Kidney epithelial cell (primary cell): ENCODE data around the gene BMPR1B. TPM values are rescaled to one million over a fixed set of nuclear protein-coding genes. Genes with fewer than 3 reads are reported as not detected.
"Not testable (repeated sequence)": the region's sequence is repeated elsewhere in the genome, so short reads cannot be mapped to it uniquely, and the experiment has no call there.

Experiments
- DNase-seq: peaks from one replicate; pipeline ENCODE4 v3.0.0-alpha.2; 2010; ENCODE audit warnings: low read depth
- H3K27me3 ChIP-seq: 2 replicates; pipeline ENCODE4 v1.6.0; 2011; ENCODE audit warnings: low read length; ENCODE audit not compliant: control insufficient read depth, insufficient read depth
- H3K36me3 ChIP-seq: 2 replicates; pipeline ENCODE4 v1.5.1; 2011; ENCODE audit warnings: low read length; ENCODE audit not compliant: control insufficient read depth, insufficient read depth
- H3K4me3 ChIP-seq: 2 replicates; pipeline ENCODE4 v1.5.1; 2011; ENCODE audit warnings: low read depth, mild to moderate bottlenecking, control low read depth, low read length
- total RNA-seq: library from RNA; depleted of rRNA; stranded (reverse); fragments of >200 nt; gene quantifications from 2 replicates; pipeline ENCODE4 v1.2.3, GENCODE V29; 2015
- TF ChIP-seq, protein P1 (sequence below): IDR thresholded peaks from 2 replicates; pipeline ENCODE4 v1.5.1; 2011; ENCODE audit warnings: mild to moderate bottlenecking, moderate library complexity, low read length, control low read depth, inconsistent platforms; ENCODE audit not compliant: insufficient read depth, poor library complexity, severe bottlenecking

BMPR1B gene
- total RNA-seq, 1 donor from 2014 or later = 9.2 TPM

DNA sequence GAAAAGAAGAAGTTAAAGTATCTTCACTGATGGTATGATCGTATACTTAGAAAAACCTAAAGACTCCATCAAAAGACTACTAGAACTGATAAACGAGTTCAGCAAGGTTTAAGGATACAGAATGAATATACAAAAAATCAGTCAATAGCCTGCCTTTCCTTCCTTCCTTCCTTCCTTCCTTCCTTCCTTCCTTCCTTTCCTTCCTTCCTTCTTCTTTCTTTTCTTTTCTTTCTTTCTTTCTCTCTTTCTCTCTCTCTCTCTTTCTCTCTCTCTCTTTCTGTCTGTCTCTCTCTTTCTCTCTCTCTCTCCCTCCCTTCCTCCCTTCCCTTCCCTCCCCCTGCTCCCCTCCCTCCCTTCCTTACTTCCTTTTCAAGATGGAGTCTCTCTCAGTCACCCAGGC, 362.7 kb downstream of the BMPR1B start:
- Histone ChIP-seq H3K4me3 (no peak overlapping the region), H3K27me3 (no peaks in the 10 kb centered on the region), H3K36me3 (no peaks in the 10 kb centered on the region)
- DNase-seq = no peak
- TF ChIP-seq, protein P1, sequence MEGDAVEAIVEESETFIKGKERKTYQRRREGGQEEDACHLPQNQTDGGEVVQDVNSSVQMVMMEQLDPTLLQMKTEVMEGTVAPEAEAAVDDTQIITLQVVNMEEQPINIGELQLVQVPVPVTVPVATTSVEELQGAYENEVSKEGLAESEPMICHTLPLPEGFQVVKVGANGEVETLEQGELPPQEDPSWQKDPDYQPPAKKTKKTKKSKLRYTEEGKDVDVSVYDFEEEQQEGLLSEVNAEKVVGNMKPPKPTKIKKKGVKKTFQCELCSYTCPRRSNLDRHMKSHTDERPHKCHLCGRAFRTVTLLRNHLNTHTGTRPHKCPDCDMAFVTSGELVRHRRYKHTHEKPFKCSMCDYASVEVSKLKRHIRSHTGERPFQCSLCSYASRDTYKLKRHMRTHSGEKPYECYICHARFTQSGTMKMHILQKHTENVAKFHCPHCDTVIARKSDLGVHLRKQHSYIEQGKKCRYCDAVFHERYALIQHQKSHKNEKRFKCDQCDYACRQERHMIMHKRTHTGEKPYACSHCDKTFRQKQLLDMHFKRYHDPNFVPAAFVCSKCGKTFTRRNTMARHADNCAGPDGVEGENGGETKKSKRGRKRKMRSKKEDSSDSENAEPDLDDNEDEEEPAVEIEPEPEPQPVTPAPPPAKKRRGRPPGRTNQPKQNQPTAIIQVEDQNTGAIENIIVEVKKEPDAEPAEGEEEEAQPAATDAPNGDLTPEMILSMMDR = no peak

DNA sequence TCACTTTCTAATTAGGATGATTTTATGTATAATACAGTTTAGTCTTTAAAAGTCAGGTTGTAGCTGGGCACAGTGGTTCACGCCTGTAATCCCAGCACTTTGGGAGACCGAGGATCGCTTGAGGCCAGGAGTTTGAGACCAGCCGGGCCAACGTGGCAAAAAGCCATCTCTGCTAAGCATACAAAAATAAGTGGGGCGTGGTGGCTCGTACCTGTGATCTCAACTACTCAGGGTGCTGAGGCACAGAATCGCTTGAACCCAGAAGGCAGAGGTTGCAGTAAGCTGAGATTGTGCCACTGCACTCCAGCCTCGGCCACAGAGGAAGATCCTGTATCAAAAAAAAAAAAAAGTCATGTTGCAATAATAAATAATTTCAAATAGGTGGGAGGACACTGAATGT, 364.2 kb downstream of the BMPR1B start:
- Histone ChIP-seq H3K27me3 (no peaks in the 10 kb centered on the region), H3K4me3 (no peak overlapping the region), H3K36me3 (no peaks in the 10 kb centered on the region)
- DNase-seq = no peak
- TF ChIP-seq, protein P1 = no peak

DNA sequence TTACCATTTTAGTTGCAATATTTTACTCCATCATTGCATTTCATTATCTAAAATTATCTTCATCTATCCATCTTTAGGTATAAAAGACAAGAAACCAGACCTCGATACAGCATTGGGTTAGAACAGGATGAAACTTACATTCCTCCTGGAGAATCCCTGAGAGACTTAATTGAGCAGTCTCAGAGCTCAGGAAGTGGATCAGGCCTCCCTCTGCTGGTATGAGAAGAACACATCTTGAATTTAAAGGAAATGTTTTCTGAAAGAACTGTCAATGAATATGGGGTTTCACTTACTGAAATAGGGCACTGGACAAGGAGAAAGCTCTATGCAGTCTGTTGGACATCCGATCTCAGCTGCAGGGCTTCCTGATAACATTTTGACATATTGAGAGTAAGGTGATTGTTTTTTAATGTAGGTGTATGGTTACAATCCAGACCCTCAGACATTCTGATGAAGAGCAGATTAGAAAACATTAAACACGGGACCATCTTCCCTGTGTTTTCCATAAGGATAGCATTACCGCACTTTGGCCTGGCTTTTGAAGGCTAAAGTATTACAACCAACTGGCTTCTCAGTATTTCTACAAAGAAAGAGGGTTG, 367.2 kb downstream of the BMPR1B start:
- no peaks in the 10 kb centered on the region for H3K27me3 ChIP-seq
- H3K4me3 ChIP-seq = no peak overlapping the region
- peak; percentile 50 for DNase-seq
- H3K36me3 ChIP-seq = no peaks in the 10 kb centered on the region
- TF ChIP-seq, protein P1 = peak; percentile 69

DNA sequence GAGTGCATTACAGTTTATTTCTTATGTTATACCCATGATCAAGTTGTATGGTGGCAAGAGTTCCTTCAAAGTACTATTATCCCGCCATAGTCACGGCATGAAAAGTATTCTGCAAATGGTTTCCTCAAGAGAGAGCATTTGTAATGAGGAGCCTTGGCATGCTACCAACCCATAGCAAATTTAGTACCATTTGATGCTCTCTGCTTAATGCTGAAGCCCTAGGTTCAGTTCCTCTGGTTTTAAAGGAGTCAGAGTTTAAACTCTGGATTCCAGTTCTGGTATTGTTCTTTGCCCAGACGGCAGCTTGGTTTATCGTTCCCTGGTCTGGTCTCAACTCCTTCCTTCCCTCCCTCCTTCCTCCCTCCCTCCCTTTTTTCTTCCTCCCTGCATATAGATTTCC, 371.3 kb downstream of the BMPR1B start:
- no peak overlapping the region for H3K4me3 ChIP-seq
- peak; percentile 10 for DNase-seq
- no peaks in the 10 kb centered on the region for H3K36me3 ChIP-seq
- TF ChIP-seq, protein P1 = no peak
- H3K27me3 ChIP-seq = no peaks in the 10 kb centered on the region

DNA sequence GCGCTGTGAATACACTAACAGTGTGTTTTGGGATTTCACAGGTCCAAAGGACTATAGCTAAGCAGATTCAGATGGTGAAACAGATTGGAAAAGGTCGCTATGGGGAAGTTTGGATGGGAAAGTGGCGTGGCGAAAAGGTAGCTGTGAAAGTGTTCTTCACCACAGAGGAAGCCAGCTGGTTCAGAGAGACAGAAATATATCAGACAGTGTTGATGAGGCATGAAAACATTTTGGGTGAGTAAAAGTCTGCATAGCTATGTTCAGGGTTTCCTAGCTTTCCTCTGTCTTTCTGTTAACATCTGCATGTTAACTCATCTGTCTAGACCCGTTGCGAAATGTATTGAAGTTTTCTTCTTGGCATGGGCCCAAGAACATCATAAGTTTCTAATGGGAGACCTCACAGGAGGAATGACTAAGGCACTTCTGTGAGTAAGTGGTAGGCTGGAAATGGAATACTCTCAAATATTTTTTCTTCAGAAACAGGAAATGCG, 372.1 kb downstream of the BMPR1B start:
- TF ChIP-seq, protein P1 = no peak
- Histone ChIP-seq H3K4me3 (no peak overlapping the region), H3K27me3 (no peaks in the 10 kb centered on the region), H3K36me3 (no peaks in the 10 kb centered on the region)
- DNase-seq = peak; percentile 100

DNA sequence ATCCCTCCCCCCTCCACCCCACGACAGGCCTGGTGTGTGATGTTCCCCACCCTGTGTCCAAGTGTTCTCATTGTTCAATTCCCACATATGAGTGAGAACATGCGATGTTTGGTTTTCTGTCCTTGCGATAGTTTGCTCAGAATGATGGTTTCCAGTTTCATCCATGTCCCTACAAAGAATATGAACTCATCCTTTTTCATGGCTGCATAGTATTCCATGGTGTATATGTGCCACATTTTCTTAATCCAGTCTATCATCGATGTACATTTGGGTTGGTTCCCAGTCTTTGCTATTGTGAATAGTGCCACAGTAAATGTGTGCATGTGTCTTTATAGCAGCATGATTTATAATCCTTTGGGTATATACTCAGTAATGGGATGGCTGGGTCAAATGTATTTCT, 376.3 kb downstream of the BMPR1B start:
- H3K4me3 ChIP-seq = not testable (repeated sequence)

DNA sequence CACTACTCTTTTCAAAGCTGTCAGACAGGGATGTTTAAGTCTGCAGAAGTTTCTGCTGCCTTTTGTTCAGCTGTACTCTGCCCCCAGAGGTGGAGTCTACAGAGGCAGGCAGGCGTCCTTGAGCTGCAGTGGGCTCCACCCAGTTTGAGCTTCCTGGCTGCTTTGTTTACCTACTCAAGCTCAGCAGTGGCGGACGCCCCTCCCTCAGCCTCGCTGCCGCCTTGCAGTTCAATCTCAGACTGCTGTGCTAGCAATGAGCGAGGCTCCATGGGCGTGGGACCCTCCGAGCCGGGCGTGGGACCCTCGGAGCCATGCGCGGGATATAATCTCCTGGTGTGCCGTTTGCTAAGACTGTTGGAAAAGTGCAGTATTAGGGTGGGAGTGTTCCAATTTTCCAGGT, 381.7 kb downstream of the BMPR1B start:
- DNase-seq, H3K4me3 ChIP-seq, H3K27me3 ChIP-seq, H3K36me3 ChIP-seq: not testable (repeated sequence)

More for the DNA sequence above, 376.3 kb downstream of the BMPR1B start:
- H3K27me3 ChIP-seq, H3K36me3 ChIP-seq, DNase-seq: not testable (repeated sequence)
